Eye (tissue), 1 donor: ENCODE measurements around the gene PID1.
A peak's percentile ranks its signal among the peaks of the same experiment; 100 is the strongest.

Experiments used
- DNase-seq: peaks from one replicate; pipeline ENCODE4 v3.0.0-alpha.2; 2015

PID1 gene

GRCh38 chr2:229162015-229162414, 109.1 kb downstream of the PID1 start:
- DNase-seq: no peak

GRCh38 chr2:229160984-229161383, 110.1 kb downstream of the PID1 start:
- DNase-seq: no peak

- no peak for DNase-seq
Observed at GRCh38 chr2:229160180-229160579, 110.9 kb downstream of the PID1 start.

GRCh38 chr2:229159405-229159804, 111.7 kb downstream of the PID1 start:
- no peak for DNase-seq

- DNase-seq: no peak
Observed at GRCh38 chr2:229154381-229154780, 116.7 kb downstream of the PID1 start.

GRCh38 chr2:229153951-229154350, 117.1 kb downstream of the PID1 start:
- DNase-seq: no peak

- DNase-seq: no peak
Observed at GRCh38 chr2:229153267-229153666, 117.8 kb downstream of the PID1 start.

GRCh38 chr2:229152674-229153073, 118.4 kb downstream of the PID1 start:
- no peak for DNase-seq

- no peak for DNase-seq
Observed at GRCh38 chr2:229150317-229150716, 120.8 kb downstream of the PID1 start.

GRCh38 chr2:229141424-229142025, 129.6 kb downstream of the PID1 start:
- DNase-seq: no peak

- no peak for DNase-seq
Observed at GRCh38 chr2:229137639-229138038, 133.4 kb downstream of the PID1 start.

GRCh38 chr2:229137066-229137465, 134.0 kb downstream of the PID1 start:
- DNase-seq: no peak

GRCh38 chr2:229133155-229133772, 137.8 kb downstream of the PID1 start:
- DNase-seq: peak; percentile 69

- no peak for DNase-seq
Observed at GRCh38 chr2:229132236-229132635, 138.9 kb downstream of the PID1 start.

GRCh38 chr2:229130522-229130921, 140.6 kb downstream of the PID1 start:
- DNase-seq: no peak

- peak; percentile 14 for DNase-seq
Observed at GRCh38 chr2:229129738-229130371, 141.2 kb downstream of the PID1 start.

- DNase-seq: no peak
Observed at GRCh38 chr2:229127471-229127870, 143.6 kb downstream of the PID1 start.

GRCh38 chr2:229126066-229126465, 145.0 kb downstream of the PID1 start:
- DNase-seq: no peak

- no peak for DNase-seq
Observed at GRCh38 chr2:229124136-229124535, 147.0 kb downstream of the PID1 start.

GRCh38 chr2:229118927-229119326, 152.2 kb downstream of the PID1 start:
- DNase-seq: no peak

GRCh38 chr2:229118336-229118735, 152.8 kb downstream of the PID1 start:
- DNase-seq: no peak

GRCh38 chr2:229111744-229112143, 159.3 kb downstream of the PID1 start:
- no peak for DNase-seq

GRCh38 chr2:229109195-229109594, 161.9 kb downstream of the PID1 start:
- DNase-seq: no peak

GRCh38 chr2:229107601-229108000, 163.5 kb downstream of the PID1 start:
- no peak for DNase-seq

- no peak for DNase-seq
Observed at GRCh38 chr2:229104974-229105387, 166.1 kb downstream of the PID1 start.
